Activated T-cell treated with anti-CD3 and anti-CD28 coated beads for 4 hours (primary cell): ENCODE results near the gene LARP4B.

ENCODE experiments used
- DNase-seq: peaks from one replicate; pipeline ENCODE4 v3.0.0-alpha.2; 2020

Gene LARP4B

GRCh38 chr10:931326-932318, at the start of gene LARP4B:
Gene LARP4B, minus strand, starts transcription at chr10:931705. Its CDS starts 45,984 bp downstream, at chr10:885721.
- DNase-seq, result peak; percentile 92

GRCh38 chr10:980468-981093, 49.1 kb upstream of the LARP4B start:
- DNase-seq, result no peak

- DNase-seq, result no peak
These were observed 47.4 kb upstream of the LARP4B start for GRCh38 chr10:978826-979421.

- DNase-seq, result no peak
These were observed 44.8 kb upstream of the LARP4B start for GRCh38 chr10:976316-976715.

- DNase-seq, result no peak
These were observed 43.2 kb upstream of the LARP4B start for GRCh38 chr10:974785-975074.

GRCh38 chr10:974038-974784, 42.7 kb upstream of the LARP4B start:
- DNase-seq, result no peak

- no peak for DNase-seq
These were observed 41.3 kb upstream of the LARP4B start for GRCh38 chr10:972763-973162.

- no peak for DNase-seq
These were observed 40.1 kb upstream of the LARP4B start for GRCh38 chr10:971613-972012.

- no peak for DNase-seq
These were observed 39.6 kb upstream of the LARP4B start for GRCh38 chr10:971150-971542.

GRCh38 chr10:970311-971149, 39.0 kb upstream of the LARP4B start:
- DNase-seq, result no peak

- no peak for DNase-seq
These were observed 38.1 kb upstream of the LARP4B start for GRCh38 chr10:969473-970150.

GRCh38 chr10:968546-969199, 37.2 kb upstream of the LARP4B start:
- DNase-seq, result no peak

GRCh38 chr10:966466-967235, 35.1 kb upstream of the LARP4B start:
- DNase-seq, result no peak

GRCh38 chr10:964988-965417, 33.5 kb upstream of the LARP4B start:
- no peak for DNase-seq

- DNase-seq, result no peak
These were observed 32.9 kb upstream of the LARP4B start for GRCh38 chr10:964321-964987.

GRCh38 chr10:963655-964054, 32.1 kb upstream of the LARP4B start:
- no peak for DNase-seq

GRCh38 chr10:963186-963585, 31.7 kb upstream of the LARP4B start:
- no peak for DNase-seq

GRCh38 chr10:962342-962741, 30.8 kb upstream of the LARP4B start:
- DNase-seq, result no peak

- DNase-seq, result no peak
These were observed 27.4 kb upstream of the LARP4B start for GRCh38 chr10:958856-959255.

- DNase-seq, result no peak
These were observed 26.6 kb upstream of the LARP4B start for GRCh38 chr10:958106-958505.
